ENCODE data around the gene P2RX3. TPM values are rescaled to one million over a fixed set of nuclear protein-coding genes. Genes with fewer than 3 reads are reported as not detected.

P2RX3 gene
- total RNA-seq, 4 donors from 2014 or later, result not detected

GRCh38 chr11:57322256-57323166 lies 15.6 kb upstream of the P2RX3 start:
- no peaks in the 10 kb centered on the region for H3K9me3 ChIP-seq
- peaks cover 0 to 14% (median 4%) of the 10 kb centered on the region in 4 donors for H3K36me3 ChIP-seq
- no peaks in the 10 kb centered on the region for H3K27me3 ChIP-seq
- intact Hi-C loops (cut with DNase I; ENCODE audit: low total_unique reads), result loop anchor here (10.0 kb wide), 1 partner anchor 342 kb away; the partner anchor contains the start of gene ZDHHC5
- H3K27ac ChIP-seq, result peak overlapping the region; percentile 92 to 98 (median 96)
- in situ Hi-C loops (cut with MboI; ENCODE audit: low pct_ligation_motif_present in 1 of 4, low pct_unique_long_range_greater_than_20kb in 1 of 4, low sequenced_read_pairs in 3 of 4), result no loop called here
- peaks cover 29 to 74% (median 62%) of the 10 kb centered on the region in 4 donors for H3K4me1 ChIP-seq
- DNase-seq, result peak; percentile 90
- TF ChIP-seq EP300 (IDR thresholded peaks at IDR 0.05; ENCODE audit: low read depth) (no peak), POLR2AphosphoS5 (IDR thresholded peaks at IDR 0.05) (peak; percentile 54 to 80 (median 73)), CTCF (IDR thresholded peaks at IDR 0.05) (peak in 2 of 5 experiments; percentile 18 to 26), POLR2A (IDR thresholded peaks at IDR 0.05) (peak; percentile 71)
- 14 to 15% methylated on average over 5 to 13 of the region's 13 CpGs for WGBS, 2 donors (ENCODE audit: low coverage in 1 of 2)
- H3K4me3 ChIP-seq, result peak overlapping the region in 3 of 4 donors; percentile 8 to 97 (median 85)

GRCh38 chr11:57323167-57323854 lies 14.8 kb upstream of the P2RX3 start:
- intact Hi-C loops (cut with DNase I; ENCODE audit: low total_unique reads) (loop anchor here (10.0 kb wide), 1 partner anchor 341 kb away; the partner anchor contains the start of gene ZDHHC5), in situ Hi-C loops (cut with MboI; ENCODE audit: low pct_ligation_motif_present in 1 of 4, low pct_unique_long_range_greater_than_20kb in 1 of 4, low sequenced_read_pairs in 3 of 4) (no loop called here)
- no peak for TF ChIP-seq POLR2A (IDR thresholded peaks at IDR 0.05)
- no peak for TF ChIP-seq CTCF (IDR thresholded peaks at IDR 0.05)
- TF ChIP-seq EP300 (IDR thresholded peaks at IDR 0.05; ENCODE audit: low read depth), result no peak
- TF ChIP-seq POLR2AphosphoS5 (IDR thresholded peaks at IDR 0.05), result no peak
- DNase-seq, result no peak
- Histone ChIP-seq H3K4me3 (peak overlapping the region; percentile 81 to 97 (median 86)), H3K9me3 (no peaks in the 10 kb centered on the region), H3K36me3 (peaks cover 0 to 8% (median 4%) of the 10 kb centered on the region in 4 donors), H3K4me1 (peaks cover 24 to 66% (median 54%) of the 10 kb centered on the region in 4 donors), H3K27me3 (no peaks in the 10 kb centered on the region), H3K27ac (peak overlapping the region; percentile 92 to 98 (median 96))
- WGBS, 2 donors (ENCODE audit: low coverage in 1 of 2), result 0 to 47% methylated on average over 1 to 3 of the region's 3 CpGs

- Histone ChIP-seq H3K27me3 (no peaks in the 10 kb centered on the region), H3K36me3 (peaks cover 0 to 8% (median 4%) of the 10 kb centered on the region in 4 donors), H3K4me3 (peak overlapping the region; percentile 81 to 97 (median 86)), H3K27ac (peak overlapping the region; percentile 92 to 98 (median 96)), H3K4me1 (peaks cover 24 to 62% (median 51%) of the 10 kb centered on the region in 4 donors), H3K9me3 (no peaks in the 10 kb centered on the region)
- DNase-seq, result no peak
- intact Hi-C loops (cut with DNase I; ENCODE audit: low total_unique reads), result loop anchor here (10.0 kb wide), 1 partner anchor 341 kb away; the partner anchor contains the start of gene ZDHHC5
- 20 to 28% methylated on average over 1 to 9 of the region's 9 CpGs for WGBS, 2 donors (ENCODE audit: low coverage in 1 of 2)
- in situ Hi-C loops (cut with MboI; ENCODE audit: low pct_ligation_motif_present in 1 of 4, low pct_unique_long_range_greater_than_20kb in 1 of 4, low sequenced_read_pairs in 3 of 4), result no loop called here
- TF ChIP-seq POLR2AphosphoS5 (IDR thresholded peaks at IDR 0.05) (no peak), CTCF (IDR thresholded peaks at IDR 0.05) (no peak), POLR2A (IDR thresholded peaks at IDR 0.05) (no peak), EP300 (IDR thresholded peaks at IDR 0.05; ENCODE audit: low read depth) (no peak)
These were observed 14.3 kb upstream of the P2RX3 start for GRCh38 chr11:57323855-57324153.

Data from transverse colon (tissue), 4 donors.